ENCODE measurements around the gene PRKN. TPM values are rescaled to one million over a fixed set of nuclear protein-coding genes. Genes with fewer than 3 reads are reported as not detected.

Gene PRKN
- total RNA-seq, 4 donors from 2014 or later, result 9.6 to 17.0 (median 11.6) TPM

GRCh38 chr6:162198925-162199324 lies 528.6 kb downstream of the PRKN start:
- no peak for TF ChIP-seq CTCF (IDR thresholded peaks at IDR 0.05; ENCODE audit: low read depth)

GRCh38 chr6:162198076-162198475 lies 529.5 kb downstream of the PRKN start:
- no peak for TF ChIP-seq CTCF (IDR thresholded peaks at IDR 0.05; ENCODE audit: low read depth)

GRCh38 chr6:162195441-162195840 lies 532.1 kb downstream of the PRKN start:
- TF ChIP-seq CTCF (IDR thresholded peaks at IDR 0.05; ENCODE audit: low read depth), result no peak

DNA sequence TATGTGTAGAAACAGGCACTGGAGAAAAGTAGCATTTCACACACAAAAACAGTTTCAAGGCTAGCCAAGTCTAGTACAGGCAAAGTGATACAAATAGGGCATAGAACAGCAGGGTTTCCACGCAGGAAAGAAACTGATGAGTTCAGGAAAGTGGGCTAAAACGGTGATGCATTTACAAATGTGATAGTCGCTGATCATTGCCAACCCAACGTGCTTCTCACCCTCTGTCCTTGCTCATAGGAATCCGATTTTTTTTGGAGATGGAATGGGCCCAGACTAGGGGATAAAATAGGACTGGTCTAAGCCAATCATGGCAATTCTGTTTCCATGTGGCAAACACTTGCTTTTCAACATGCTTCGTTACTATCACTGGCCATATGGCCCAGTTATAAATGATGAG lies 536.6 kb downstream of the PRKN start:
- TF ChIP-seq CTCF (IDR thresholded peaks at IDR 0.05; ENCODE audit: low read depth), result no peak

DNA sequence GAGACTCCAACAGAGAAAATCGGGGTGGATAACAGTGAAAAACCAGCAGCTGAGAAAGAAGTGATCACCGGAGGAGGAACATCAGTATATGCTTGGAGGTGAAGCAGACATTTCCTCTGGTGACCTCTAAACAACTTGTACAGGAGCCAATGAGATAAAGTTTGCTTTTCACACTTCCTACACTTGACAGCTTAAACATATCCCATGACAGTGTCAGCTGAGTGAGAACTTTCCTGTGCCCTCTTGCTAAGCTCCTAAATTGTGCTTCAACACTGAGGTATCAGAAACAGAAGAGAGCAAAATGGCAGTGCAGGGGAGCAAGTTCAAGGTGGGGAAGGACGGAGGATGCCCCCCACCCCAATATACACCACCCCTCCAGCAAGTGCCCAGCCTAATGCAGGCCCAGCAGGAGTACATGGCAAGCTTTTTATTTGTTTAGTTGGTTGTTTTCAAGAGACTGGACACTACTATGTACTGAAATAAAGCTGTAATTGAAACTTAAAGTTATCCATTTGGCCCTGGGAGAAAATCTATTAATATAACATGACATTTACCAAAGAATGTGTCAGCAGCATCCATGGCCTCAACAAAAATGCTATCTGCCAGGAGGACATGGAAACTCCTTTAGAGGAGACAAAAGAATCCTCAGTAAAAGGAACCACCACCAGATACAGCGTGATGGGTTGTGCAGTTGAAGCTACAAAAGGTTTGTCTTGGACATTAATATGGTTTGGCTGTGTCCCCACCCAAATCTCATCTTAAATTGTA lies 540.2 kb downstream of the PRKN start:
- TF ChIP-seq CTCF (IDR thresholded peaks at IDR 0.05; ENCODE audit: low read depth), result no peak

- TF ChIP-seq CTCF (IDR thresholded peaks at IDR 0.05; ENCODE audit: low read depth), result no peak
Measured at GRCh38 chr6:162184465-162184864, 543.1 kb downstream of the PRKN start.

GRCh38 chr6:162181741-162182401 lies 545.7 kb downstream of the PRKN start:
- no peak for TF ChIP-seq CTCF (IDR thresholded peaks at IDR 0.05; ENCODE audit: low read depth)
